Measurements from ENCODE around the gene POLR3B. TPM values are rescaled to one million over a fixed set of nuclear protein-coding genes. Genes with fewer than 3 reads are reported as not detected.
"Not testable (repeated sequence)": the region's sequence is repeated elsewhere in the genome, so short reads cannot be mapped to it uniquely, and the experiment has no call there.

The POLR3B gene
- 6.5 TPM for polyA plus RNA-seq
- long read RNA-seq, donor 1, result 0 reads
- long read RNA-seq, donor 2, full-length matches to known transcripts, result 2 of 2 reads
- long read RNA-seq, donor 2, partial matches to known transcripts, result 0 of 2 reads
- long read RNA-seq, donor 2, other reads (novel, unspliced or antisense), result 0 of 2 reads
- long read RNA-seq, donor 3, result 0 reads
- long read RNA-seq, donor 4, result 0 reads
- long read RNA-seq, donor 5, result 0 reads
- long read RNA-seq, donor 6, full-length matches to known transcripts, result 1 of 1 reads
- long read RNA-seq, donor 6, partial matches to known transcripts, result 0 of 1 reads
- long read RNA-seq, donor 6, other reads (novel, unspliced or antisense), result 0 of 1 reads
- long read RNA-seq, donor 7, full-length matches to known transcripts, result 1 of 1 reads
- long read RNA-seq, donor 7, partial matches to known transcripts, result 0 of 1 reads
- long read RNA-seq, donor 7, other reads (novel, unspliced or antisense), result 0 of 1 reads
- long read RNA-seq, donor 8, result 0 reads
- long read RNA-seq, donor 9, result 0 reads
- long read RNA-seq, donor 10, full-length matches to known transcripts, result 1 of 1 reads
- long read RNA-seq, donor 10, partial matches to known transcripts, result 0 of 1 reads
- long read RNA-seq, donor 10, other reads (novel, unspliced or antisense), result 0 of 1 reads
- long read RNA-seq, donor 11, full-length matches to known transcripts, result 1 of 1 reads
- long read RNA-seq, donor 11, partial matches to known transcripts, result 0 of 1 reads
- long read RNA-seq, donor 11, other reads (novel, unspliced or antisense), result 0 of 1 reads

DNA sequence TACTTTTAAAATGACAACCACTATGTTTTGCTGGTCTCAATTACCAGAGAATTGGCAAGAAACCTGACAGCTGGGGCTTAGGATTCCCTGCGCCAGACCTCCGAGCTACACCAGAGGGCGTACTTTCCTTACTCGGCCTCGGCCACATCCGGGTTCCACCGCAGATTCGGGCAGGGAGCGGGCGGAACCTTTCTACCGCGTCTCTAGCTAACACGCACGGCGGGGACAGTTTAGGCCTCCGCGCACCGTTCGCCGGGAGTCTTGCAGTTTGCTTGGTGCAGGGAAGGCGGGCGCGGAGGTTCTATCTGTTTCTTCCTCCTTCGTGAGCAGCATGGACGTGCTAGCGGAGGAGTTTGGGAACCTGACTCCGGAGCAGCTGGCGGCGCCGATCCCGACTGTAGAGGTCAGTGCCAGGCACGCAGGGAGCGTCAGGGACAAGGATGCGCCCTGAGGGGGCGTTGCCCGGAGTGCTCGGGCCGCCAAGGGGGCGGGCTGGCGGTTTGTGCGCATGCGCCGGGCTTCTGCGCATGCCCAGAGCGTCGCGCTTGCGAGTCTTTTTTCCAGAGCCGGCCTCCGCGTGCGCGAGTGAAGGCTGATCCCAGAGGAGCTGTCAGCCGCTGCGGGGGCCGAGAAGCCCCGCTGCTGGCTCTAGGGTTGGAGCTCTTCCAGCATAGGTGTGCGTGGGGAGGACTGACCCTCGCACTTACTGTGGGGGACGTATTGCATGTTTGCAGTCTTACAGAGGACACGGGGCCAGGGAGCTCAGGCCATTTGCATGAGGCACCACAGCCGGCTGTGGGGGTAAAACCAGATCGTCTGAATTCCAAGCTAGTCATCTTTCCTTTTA lies at the start of gene POLR3B:
Gene POLR3B, plus strand, starts transcription at position 200 of the 847 bp plus-strand sequence. Its CDS starts 132 bp downstream, at position 332.
- DNase-seq, result peak; percentile 95 to 98
- no peaks in the 10 kb centered on the region for H3K36me3 ChIP-seq (ENCODE audit: control insufficient read depth, insufficient read depth, low read length)
- no CpG with 5 or more reads among the region's 63 CpGs for WGBS (ENCODE audit: insufficient coverage, low lambda C conversion rate)
- H3K9me3 ChIP-seq (ENCODE audit: control insufficient read depth, low read depth, low read length), result no peaks in the 10 kb centered on the region
- H3K4me1 ChIP-seq (ENCODE audit: control insufficient read depth, insufficient read depth, low read length), result peaks cover 21% of the 10 kb centered on the region
- H3K4me3 ChIP-seq (ENCODE audit: low read length), result peak within 1 kb of the TSS; percentile 77
- peak within 1 kb of the TSS; percentile 96 for H3K27ac ChIP-seq (ENCODE audit: low read length)
- H3K27me3 ChIP-seq (ENCODE audit: control insufficient read depth, insufficient read depth, low read length), result no peaks in the 10 kb centered on the region

DNA sequence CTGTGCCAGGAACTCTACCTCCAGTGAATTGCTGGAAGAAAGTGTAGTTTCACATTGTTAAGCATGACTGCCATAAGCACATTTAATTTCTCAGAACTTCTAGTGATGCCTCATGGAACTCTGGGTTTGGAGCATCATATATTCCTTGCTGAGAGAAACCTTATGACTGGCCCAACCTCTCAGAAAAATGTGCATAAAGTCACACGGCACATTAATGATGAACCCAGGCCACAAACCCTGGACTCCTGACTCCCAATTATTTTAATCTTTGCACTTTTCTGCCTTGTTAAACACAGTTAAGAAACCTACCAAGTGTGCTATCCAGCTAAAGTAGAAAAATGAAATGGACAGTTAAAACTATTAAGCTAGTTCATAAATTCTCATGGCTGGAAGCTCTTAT lies 49.4 kb upstream of the POLR3B start:
- peak overlapping the region; percentile 92 for H3K27ac ChIP-seq (ENCODE audit: low read length)
- H3K36me3 ChIP-seq (ENCODE audit: control insufficient read depth, insufficient read depth, low read length), result peaks cover 2% of the 10 kb centered on the region
- H3K9me3 ChIP-seq (ENCODE audit: control insufficient read depth, low read depth, low read length), result no peaks in the 10 kb centered on the region
- DNase-seq, result peak; percentile 67 to 74
- no peaks in the 10 kb centered on the region for H3K27me3 ChIP-seq (ENCODE audit: control insufficient read depth, insufficient read depth, low read length)
- no CpG with 5 or more reads among the region's 1 CpG for WGBS (ENCODE audit: insufficient coverage, low lambda C conversion rate)
- peaks cover 47% of the 10 kb centered on the region for H3K4me1 ChIP-seq (ENCODE audit: control insufficient read depth, insufficient read depth, low read length)
- H3K4me3 ChIP-seq (ENCODE audit: low read length), result no peak overlapping the region

DNA sequence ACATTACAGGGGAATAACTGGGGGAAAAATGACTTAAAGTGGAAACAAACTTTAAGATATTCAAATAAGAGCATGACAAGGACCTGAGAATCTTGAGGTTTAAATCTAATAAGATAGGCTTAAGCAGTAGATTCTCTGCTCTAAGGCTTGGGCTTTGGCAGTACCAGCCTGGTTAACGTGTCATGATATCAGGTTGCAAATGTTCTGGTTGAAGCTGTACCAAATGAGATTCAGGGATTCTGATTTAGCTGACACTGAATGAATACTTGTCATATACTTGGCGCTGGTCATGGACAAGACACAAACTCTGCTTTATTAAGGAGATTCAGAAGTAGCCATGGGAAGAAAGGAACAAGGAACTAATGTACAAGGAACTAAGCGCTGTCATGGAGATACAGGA lies 48.9 kb upstream of the POLR3B start:
- H3K36me3 ChIP-seq (ENCODE audit: control insufficient read depth, insufficient read depth, low read length), result peaks cover 2% of the 10 kb centered on the region
- DNase-seq, result no peak
- H3K4me3 ChIP-seq (ENCODE audit: low read length), result no peak overlapping the region
- no peaks in the 10 kb centered on the region for H3K9me3 ChIP-seq (ENCODE audit: control insufficient read depth, low read depth, low read length)
- peak overlapping the region; percentile 92 for H3K27ac ChIP-seq (ENCODE audit: low read length)
- 100% methylated on average over 1 of the region's 3 CpGs for WGBS (ENCODE audit: insufficient coverage, low lambda C conversion rate)
- no peaks in the 10 kb centered on the region for H3K27me3 ChIP-seq (ENCODE audit: control insufficient read depth, insufficient read depth, low read length)
- H3K4me1 ChIP-seq (ENCODE audit: control insufficient read depth, insufficient read depth, low read length), result peaks cover 47% of the 10 kb centered on the region

DNA sequence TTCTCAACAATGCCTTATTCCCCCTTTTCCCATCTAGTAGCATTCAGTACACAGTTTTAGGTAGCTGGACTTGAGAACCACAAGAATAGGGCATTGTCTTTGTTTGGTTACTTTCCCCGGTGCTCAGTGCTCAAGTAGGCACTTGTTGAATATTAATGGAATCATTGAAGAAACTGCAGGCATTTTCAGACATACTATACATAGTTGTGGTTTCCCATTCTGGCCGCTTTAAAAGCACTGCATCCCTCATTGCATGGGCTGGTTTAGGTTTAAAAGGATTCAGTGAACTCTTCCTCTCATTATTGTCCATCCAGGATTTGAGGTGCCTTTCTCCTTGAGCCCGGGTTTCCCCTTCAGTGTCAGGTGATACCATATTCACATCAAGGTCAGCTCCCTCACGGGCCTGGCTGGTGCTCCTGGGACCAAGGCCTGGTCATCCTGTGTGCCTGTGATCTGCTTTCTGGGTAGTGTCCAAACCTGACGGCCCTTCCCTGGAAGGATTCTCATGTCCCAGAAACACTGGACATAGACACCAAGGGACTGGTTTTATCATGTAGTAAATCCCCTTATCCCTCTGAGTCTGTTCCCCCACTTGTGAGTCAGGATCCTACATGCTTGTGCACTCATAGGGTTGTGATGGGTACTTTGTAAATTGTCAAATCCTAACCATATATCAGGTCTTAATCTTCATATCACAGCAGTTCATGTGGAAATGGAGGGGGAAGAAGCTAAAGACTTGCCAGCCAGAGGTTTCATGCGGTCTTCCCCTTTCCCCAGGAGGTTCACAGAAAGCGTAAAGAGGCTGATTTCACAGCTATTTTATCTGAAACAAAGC lies 47.7 kb upstream of the POLR3B start:
- no peak for DNase-seq
- no peak overlapping the region for H3K27ac ChIP-seq (ENCODE audit: low read length)

DNA sequence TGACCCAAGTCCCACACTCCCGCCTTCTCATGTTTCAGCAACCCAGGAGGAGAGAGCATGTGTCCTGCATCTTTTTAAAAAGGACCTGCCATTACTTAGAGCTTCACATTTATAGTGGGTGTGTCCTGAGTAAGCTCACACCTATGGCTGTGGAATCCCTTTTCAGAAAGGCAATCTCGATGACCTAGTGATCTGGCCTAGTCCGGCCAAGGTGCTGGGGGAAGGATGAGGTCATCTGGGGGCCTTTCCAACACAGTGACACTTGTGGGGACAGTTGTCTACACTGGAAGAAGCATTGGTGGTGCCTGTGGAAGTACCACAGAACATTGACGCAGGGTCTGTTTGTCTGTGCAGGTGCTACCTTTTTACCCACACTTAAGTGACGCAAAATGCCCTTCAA lies 46.9 kb upstream of the POLR3B start:
- Histone ChIP-seq H3K27ac (ENCODE audit: low read length) (no peak overlapping the region), H3K4me3 (ENCODE audit: low read length) (no peak overlapping the region), H3K9me3 (ENCODE audit: control insufficient read depth, low read depth, low read length) (no peaks in the 10 kb centered on the region), H3K4me1 (ENCODE audit: control insufficient read depth, insufficient read depth, low read length) (peaks cover 35% of the 10 kb centered on the region), H3K36me3 (ENCODE audit: control insufficient read depth, insufficient read depth, low read length) (peaks cover 16% of the 10 kb centered on the region), H3K27me3 (ENCODE audit: control insufficient read depth, insufficient read depth, low read length) (no peaks in the 10 kb centered on the region)
- DNase-seq, result no peak
- WGBS (ENCODE audit: insufficient coverage, low lambda C conversion rate), result 60% methylated on average over 1 of the region's 5 CpGs

More for the DNA sequence above, 47.7 kb upstream of the POLR3B start:
- Histone ChIP-seq H3K36me3 (ENCODE audit: control insufficient read depth, insufficient read depth, low read length) (peaks cover 9% of the 10 kb centered on the region), H3K27me3 (ENCODE audit: control insufficient read depth, insufficient read depth, low read length) (no peaks in the 10 kb centered on the region), H3K4me3 (ENCODE audit: low read length) (no peak overlapping the region), H3K4me1 (ENCODE audit: control insufficient read depth, insufficient read depth, low read length) (peaks cover 38% of the 10 kb centered on the region), H3K9me3 (ENCODE audit: control insufficient read depth, low read depth, low read length) (no peaks in the 10 kb centered on the region)
- WGBS (ENCODE audit: insufficient coverage, low lambda C conversion rate), result no CpG with 5 or more reads among the region's 7 CpGs

DNA sequence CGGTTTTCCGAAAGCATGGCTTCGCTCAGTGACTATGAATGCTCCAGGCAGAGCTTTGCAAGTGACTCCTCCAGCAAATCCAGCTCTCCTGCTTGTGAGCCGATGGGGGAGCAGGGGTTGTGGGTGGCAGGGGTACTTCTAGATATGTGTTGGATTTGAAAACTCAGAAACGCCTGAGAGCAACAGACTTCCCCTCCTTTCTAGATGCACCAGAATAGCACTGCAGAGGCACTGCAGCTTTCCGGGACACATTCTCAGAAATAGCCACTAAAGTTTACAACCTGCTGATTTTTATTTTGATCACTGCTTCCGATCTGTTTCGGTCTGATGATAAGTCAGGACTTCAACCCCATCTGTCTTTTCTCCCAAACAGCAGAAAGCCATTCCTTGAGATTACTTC lies 46.4 kb upstream of the POLR3B start:
- DNase-seq, result no peak
- WGBS (ENCODE audit: insufficient coverage, low lambda C conversion rate), result 12% methylated on average over 3 of the region's 8 CpGs
- no peaks in the 10 kb centered on the region for H3K9me3 ChIP-seq (ENCODE audit: control insufficient read depth, low read depth, low read length)
- no peaks in the 10 kb centered on the region for H3K27me3 ChIP-seq (ENCODE audit: control insufficient read depth, insufficient read depth, low read length)
- H3K36me3 ChIP-seq (ENCODE audit: control insufficient read depth, insufficient read depth, low read length), result peaks cover 16% of the 10 kb centered on the region
- peaks cover 31% of the 10 kb centered on the region for H3K4me1 ChIP-seq (ENCODE audit: control insufficient read depth, insufficient read depth, low read length)
- no peak overlapping the region for H3K27ac ChIP-seq (ENCODE audit: low read length)
- H3K4me3 ChIP-seq (ENCODE audit: low read length), result no peak overlapping the region

DNA sequence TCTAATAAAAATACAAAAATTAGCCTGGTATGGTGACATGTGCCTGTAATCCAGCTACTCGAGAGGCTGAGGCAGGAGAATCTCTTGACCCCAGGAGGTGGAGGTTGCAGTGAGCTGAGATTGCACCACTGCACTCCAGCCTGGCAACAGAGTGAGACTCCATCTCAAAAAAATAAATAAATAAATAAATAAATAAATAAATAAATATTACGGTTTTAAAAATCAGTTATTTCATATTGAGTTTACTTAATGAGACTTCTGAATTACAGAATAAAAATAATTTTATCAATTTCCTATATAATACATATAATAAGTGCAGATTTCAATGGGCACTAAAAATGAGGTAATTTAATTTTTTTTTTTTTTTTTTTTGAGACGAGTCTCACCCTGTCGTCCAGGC lies 44.1 kb upstream of the POLR3B start:
- not testable (repeated sequence) for H3K9me3 ChIP-seq (ENCODE audit: control insufficient read depth, low read depth, low read length); H3K4me3 ChIP-seq (ENCODE audit: low read length); H3K27ac ChIP-seq (ENCODE audit: low read length); H3K27me3 ChIP-seq (ENCODE audit: control insufficient read depth, insufficient read depth, low read length); DNase-seq
- peaks cover 13% of the 10 kb centered on the region for H3K4me1 ChIP-seq (ENCODE audit: control insufficient read depth, insufficient read depth, low read length)
- WGBS (ENCODE audit: insufficient coverage, low lambda C conversion rate), result 0% methylated on average over 1 of the region's 4 CpGs
- peaks cover 32% of the 10 kb centered on the region for H3K36me3 ChIP-seq (ENCODE audit: control insufficient read depth, insufficient read depth, low read length)

DNA sequence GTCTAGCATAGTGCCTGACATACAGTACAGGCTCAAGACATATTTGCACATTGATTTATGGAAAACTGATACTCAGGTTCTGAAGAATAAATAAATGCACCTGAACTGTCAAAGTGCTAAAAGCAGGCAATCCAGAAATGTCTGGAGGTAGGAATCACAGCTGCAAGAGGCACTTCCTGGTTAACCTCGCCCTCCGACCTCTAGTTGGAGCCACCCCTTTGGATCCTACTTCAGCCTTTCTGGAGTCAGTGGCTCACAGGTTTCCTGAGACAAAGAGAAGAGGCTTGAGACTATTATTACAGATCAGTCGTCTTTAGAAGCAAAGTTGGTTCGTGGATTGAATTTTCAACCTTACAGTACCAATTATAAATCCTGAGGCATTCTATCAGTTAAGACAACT lies 42.0 kb upstream of the POLR3B start:
- H3K4me1 ChIP-seq (ENCODE audit: control insufficient read depth, insufficient read depth, low read length), result peaks cover 4% of the 10 kb centered on the region
- peaks cover 48% of the 10 kb centered on the region for H3K36me3 ChIP-seq (ENCODE audit: control insufficient read depth, insufficient read depth, low read length)
- no peak overlapping the region for H3K4me3 ChIP-seq (ENCODE audit: low read length)
- DNase-seq, result no peak
- H3K27ac ChIP-seq (ENCODE audit: low read length), result no peak overlapping the region
- WGBS (ENCODE audit: insufficient coverage, low lambda C conversion rate), result no CpG with 5 or more reads among the region's 4 CpGs
- H3K27me3 ChIP-seq (ENCODE audit: control insufficient read depth, insufficient read depth, low read length), result no peaks in the 10 kb centered on the region
- H3K9me3 ChIP-seq (ENCODE audit: control insufficient read depth, low read depth, low read length), result no peaks in the 10 kb centered on the region

DNA sequence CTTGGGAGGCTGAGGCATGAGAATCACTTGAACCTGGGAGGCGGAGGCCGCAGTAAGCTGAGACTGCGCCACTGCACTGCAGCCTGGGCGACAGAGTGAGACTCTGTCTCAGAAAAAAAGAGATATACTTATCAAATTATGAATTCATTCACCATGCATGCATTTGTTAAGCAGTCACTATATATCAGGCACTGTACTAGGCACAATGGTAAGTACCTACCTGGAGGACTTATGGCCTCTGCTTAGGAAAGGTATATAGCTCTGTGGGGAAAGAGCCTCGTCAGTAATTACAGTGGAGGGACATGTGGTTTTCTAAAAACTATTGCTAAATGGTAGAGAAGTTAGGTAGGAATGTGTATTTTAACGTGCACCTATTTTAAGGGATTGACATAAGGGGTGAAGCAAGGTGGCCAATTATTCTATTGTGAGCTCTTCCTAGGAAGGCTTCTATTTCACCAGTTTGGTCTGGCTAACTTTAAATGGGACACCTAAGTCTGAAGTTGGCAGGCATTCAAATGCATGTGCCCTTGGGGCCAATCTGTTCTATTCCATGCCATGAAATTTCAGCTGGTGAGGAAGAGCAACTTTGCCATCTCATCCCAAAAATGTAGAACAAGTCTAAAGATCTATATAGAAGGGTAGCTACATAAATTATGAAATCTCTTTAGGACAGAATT lies 40.0 kb upstream of the POLR3B start:
- H3K4me3 ChIP-seq (ENCODE audit: low read length), result no peak overlapping the region
- H3K4me1 ChIP-seq (ENCODE audit: control insufficient read depth, insufficient read depth, low read length), result no peaks in the 10 kb centered on the region
- no peaks in the 10 kb centered on the region for H3K9me3 ChIP-seq (ENCODE audit: control insufficient read depth, low read depth, low read length)
- H3K36me3 ChIP-seq (ENCODE audit: control insufficient read depth, insufficient read depth, low read length), result peaks cover 62% of the 10 kb centered on the region
- no peak for DNase-seq
- WGBS (ENCODE audit: insufficient coverage, low lambda C conversion rate), result 97% methylated on average over 5 of the region's 6 CpGs
- no peak overlapping the region for H3K27ac ChIP-seq (ENCODE audit: low read length)
- no peaks in the 10 kb centered on the region for H3K27me3 ChIP-seq (ENCODE audit: control insufficient read depth, insufficient read depth, low read length)
